ENCODE measurements around the gene MAT2B. TPM values are rescaled to one million over a fixed set of nuclear protein-coding genes. Genes with fewer than 3 reads are reported as not detected.

Gene MAT2B
- total and polyA plus RNA-seq, 2 of the 13 experiments (the other 11 are each of a cell fraction or from before 2014, with no cell fraction given): 20.2 to 37.1 TPM

GRCh38 chr5:163565931-163566608 lies 60.7 kb downstream of the MAT2B start:
- FAIRE-seq: peak; percentile 78
- BruUV-seq (replicated peaks): no TSS peak
- H3K4me2 ChIP-seq (ENCODE audit: low read depth, low read length): peak overlapping the region; percentile 74
- ChIA-PET CTCF (ENCODE audit: low intra/inter-chr PET ratio, low total read pairs) (interaction anchor here (4.0 kb wide), 1 partner anchor 938 kb away, joined by 21 read pairs; no protein-coding TSS in a partner anchor), POLR2A (no interaction called here)
- no peak overlapping the region for H2AFZ ChIP-seq (ENCODE audit: low read length)
- no peak overlapping the region for H3K27ac ChIP-seq (ENCODE audit: extremely low read length, insufficient read depth, low read length)
- DNase-seq (ENCODE audit: low spot score): peak; percentile 76
- in situ Hi-C loops (cut with HindIII; ENCODE audit: extremely low pct_ligation_motif_present, low pct_unique_long_range_greater_than_20kb) (loop anchor here (5.0 to 25.0 kb wide), 3 partner anchors 449 to 1646 kb away; no protein-coding TSS in a partner anchor), intact Hi-C loops (cut with micrococcal nuclease; ENCODE audit: unreplicated experiment) (loop anchor here (5.0 kb wide), 1 partner anchor 131 kb away; no protein-coding TSS in a partner anchor)
- peak overlapping the region; percentile 17 to 41 (median 40) for H3K4me3 ChIP-seq (replicated peaks in 1 of 3; ENCODE audit: insufficient read depth in 1 of 3, low read depth in 2 of 3, low read length in 3 of 3)
- no peaks in the 10 kb centered on the region for H3K79me2 ChIP-seq (ENCODE audit: insufficient read depth, low read length)
- H3K36me3 ChIP-seq (replicated peaks in 1 of 2; ENCODE audit: control insufficient read depth in 1 of 2, insufficient read depth in 2 of 2, low read length in 2 of 2): no peaks in the 10 kb centered on the region
- WGBS (ENCODE audit: low lambda C conversion rate): 4% methylated on average over 31 of the region's 32 CpGs
- H3K9ac ChIP-seq (ENCODE audit: insufficient read depth, low read depth, low read length): no peak overlapping the region
- peaks cover 32% of the 10 kb centered on the region for H3K4me1 ChIP-seq (ENCODE audit: insufficient read depth, low read length)
- no peaks in the 10 kb centered on the region for H4K20me1 ChIP-seq (ENCODE audit: insufficient read depth, low read length)
- H3K9me3 ChIP-seq (ENCODE audit: low read length): no peaks in the 10 kb centered on the region
- peaks cover 0 to 11% of the 10 kb centered on the region in 2 experiments; a peak in 1 of 5 replicates for H3K27me3 ChIP-seq (ENCODE audit: control insufficient read depth in 1 of 2, insufficient read depth in 2 of 2, low read length in 2 of 2)
- ATAC-seq: peak; percentile 94
- 0 out of 2 replicates have a peak, but pooled peaks have one; percentile 22 for TF ChIP-seq CEBPG (CRISPR knock-in tag; IDR thresholded peaks at IDR 0.05)
- no peak for TF ChIP-seq REL (CRISPR knock-in tag; conservative IDR thresholded peaks at IDR 0.05)
- no peak for TF ChIP-seq GABPA (IDR thresholded peaks at IDR 0.05; ENCODE audit: low read depth, low read length)
- peak; percentile 62 for TF ChIP-seq GABPA (CRISPR knock-in tag; IDR thresholded peaks at IDR 0.05; ENCODE audit: low read depth)
- TF ChIP-seq ZKSCAN5 (CRISPR knock-in tag; IDR thresholded peaks at IDR 0.05): 0 out of 2 replicates have a peak, but pooled peaks have one; percentile 55
- TF ChIP-seq TOPORS (CRISPR knock-in tag; IDR thresholded peaks at IDR 0.05): no peak
- TF ChIP-seq ZMYM2 (CRISPR knock-in tag; IDR thresholded peaks at IDR 0.05): no peak
- no peak; the same call in 1 of the 2 replicates for TF ChIP-seq KDM5B (CRISPR knock-in tag; IDR thresholded peaks at IDR 0.05; ENCODE audit: borderline replicate concordance)
- TF ChIP-seq ZNF572 (CRISPR knock-in tag; IDR thresholded peaks at IDR 0.05): no peak
- TF ChIP-seq ZMYM4 (CRISPR knock-in tag; IDR thresholded peaks at IDR 0.05): peak; percentile 63; the same call in 1 of the 2 replicates
- no peak for TF ChIP-seq IKZF1 (IDR thresholded peaks at IDR 0.05)
- TF ChIP-seq NFAT5 (CRISPR knock-in tag; IDR thresholded peaks at IDR 0.05): no peak
- TF ChIP-seq SMARCE1 (IDR thresholded peaks at IDR 0.05; ENCODE audit: borderline replicate concordance): no peak
- TF ChIP-seq ZNF557 (CRISPR knock-in tag; IDR thresholded peaks at IDR 0.05): peak; percentile 42; the same call in 1 of the 2 replicates
- no peak for TF ChIP-seq KLF15 (CRISPR knock-in tag; IDR thresholded peaks at IDR 0.05; ENCODE audit: borderline replicate concordance)
- TF ChIP-seq NFKB2 (CRISPR knock-in tag; IDR thresholded peaks at IDR 0.05; ENCODE audit: borderline replicate concordance): no peak
- TF ChIP-seq SMAD9 (CRISPR knock-in tag; IDR thresholded peaks at IDR 0.05): no peak
- no peak for TF ChIP-seq HBP1 (CRISPR knock-in tag; IDR thresholded peaks at IDR 0.05; ENCODE audit: low read depth)
- no peak for TF ChIP-seq NCOA2 (CRISPR knock-in tag; IDR thresholded peaks at IDR 0.05)
- no peak for TF ChIP-seq TAF15 (IDR thresholded peaks at IDR 0.05; ENCODE audit: low read depth, low read length, poor library complexity, severe bottlenecking)
- TF ChIP-seq NFYB (CRISPR knock-in tag; IDR thresholded peaks at IDR 0.05): no peak
